ENCODE measurements around the gene HOXC13. TPM values are rescaled to one million over a fixed set of nuclear protein-coding genes. Genes with fewer than 3 reads are reported as not detected.
A peak's percentile ranks its signal among the peaks of the same experiment; 100 is the strongest.

Gene HOXC13
- total RNA-seq, 1 donor from 2014 or later: not detected

- H3K4me1 Mint-ChIP-seq (ENCODE audit: unreplicated experiment): peaks cover 8% of the 10 kb centered on the region
- peak; percentile 52 for DNase-seq (ENCODE audit: extremely low spot score, unreplicated experiment)
- H3K4me3 Mint-ChIP-seq: peak overlapping the region; percentile 11
- peaks cover 5% of the 10 kb centered on the region for H3K36me3 Mint-ChIP-seq
- H3K27ac Mint-ChIP-seq: peak overlapping the region; percentile 61
- peaks cover 97% of the 10 kb centered on the region for H3K27me3 Mint-ChIP-seq
- no peak for TF ChIP-seq CTCF (conservative IDR thresholded peaks at IDR 0.05)
- H3K9me3 Mint-ChIP-seq: no peaks in the 10 kb centered on the region
These were observed 1.5 kb upstream of the HOXC13 start for GRCh38 chr12:53937099-53937498.

DNA sequence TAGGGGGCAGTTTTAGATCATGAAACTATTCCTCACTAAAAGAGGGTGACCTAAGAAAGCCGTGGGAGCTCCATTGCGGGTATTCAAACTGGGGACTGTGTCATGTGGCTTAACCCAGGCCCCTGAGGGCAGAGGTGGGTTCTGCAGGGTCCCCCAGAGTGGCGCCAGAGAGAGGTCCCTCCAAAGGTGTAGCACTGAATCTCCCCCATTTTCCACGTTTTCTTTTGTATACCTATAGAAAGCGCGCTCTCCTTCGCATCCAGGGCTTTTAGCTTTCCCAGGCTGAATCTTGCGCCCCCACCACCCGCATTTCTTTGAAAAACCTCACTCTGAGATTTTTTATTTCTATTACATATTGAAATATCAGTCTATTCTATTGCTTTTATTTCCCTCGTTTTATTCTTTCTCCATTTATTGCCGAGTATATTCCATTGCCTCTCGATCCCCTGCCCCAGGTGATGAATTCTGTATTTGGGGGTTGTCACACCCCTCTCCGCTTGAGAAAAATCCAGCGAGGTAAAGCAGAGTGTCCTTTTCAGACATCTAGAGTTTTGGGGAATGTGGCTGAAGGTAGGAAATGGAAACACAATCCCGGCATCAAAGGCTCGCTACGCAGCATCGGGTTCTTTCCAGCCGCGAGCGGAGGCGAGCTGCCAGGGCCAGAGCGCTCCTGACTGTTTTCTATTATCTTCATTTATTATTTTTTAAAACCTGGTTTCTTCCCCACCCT, 870 bp upstream of the HOXC13 start:
- TF ChIP-seq CTCF (conservative IDR thresholded peaks at IDR 0.05): no peak
- no peak overlapping the region for H3K27ac Mint-ChIP-seq
- peak overlapping the region; percentile 77 for H3K4me3 Mint-ChIP-seq
- H3K4me1 Mint-ChIP-seq (ENCODE audit: unreplicated experiment): peaks cover 8% of the 10 kb centered on the region
- peaks cover 97% of the 10 kb centered on the region for H3K27me3 Mint-ChIP-seq
- no peak for DNase-seq (ENCODE audit: extremely low spot score, unreplicated experiment)
- no peaks in the 10 kb centered on the region for H3K9me3 Mint-ChIP-seq
- peaks cover 5% of the 10 kb centered on the region for H3K36me3 Mint-ChIP-seq

GRCh38 chr12:53939141-53940108, 794 bp downstream of the HOXC13 start:
- H3K27me3 Mint-ChIP-seq: peaks cover 97% of the 10 kb centered on the region

DNA sequence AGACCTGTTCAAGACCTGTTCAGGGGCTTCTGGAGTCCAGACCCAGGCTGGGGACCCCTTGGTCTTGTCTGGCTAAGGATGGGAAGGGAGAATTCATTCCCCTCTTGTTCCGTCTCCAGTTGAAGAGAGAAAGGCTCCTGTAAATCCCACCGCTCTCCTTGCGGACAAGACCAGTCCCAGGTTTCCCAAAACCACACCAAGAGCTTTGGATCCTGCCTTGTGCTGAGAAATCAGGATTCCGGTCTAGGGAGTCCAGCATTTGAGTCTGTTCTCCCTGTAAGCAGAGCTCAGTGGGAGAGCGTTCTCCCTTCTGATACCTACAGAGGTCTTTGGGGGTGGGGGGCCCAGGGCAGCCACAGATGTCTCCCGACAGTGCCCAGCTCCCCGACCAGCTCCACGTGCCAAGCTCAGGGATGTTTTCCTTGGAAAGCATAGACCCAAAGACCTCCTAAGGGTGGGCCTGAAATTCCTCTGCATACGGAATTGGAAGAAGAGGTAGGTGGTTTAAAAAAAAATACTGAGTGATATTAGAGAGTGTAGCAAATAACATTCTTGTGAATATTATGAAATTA, 1.9 kb downstream of the HOXC13 start:
- no peak for TF ChIP-seq CTCF (conservative IDR thresholded peaks at IDR 0.05)
- peak overlapping the region; percentile 35 for H3K4me3 Mint-ChIP-seq
- H3K4me1 Mint-ChIP-seq (ENCODE audit: unreplicated experiment): peaks cover 3% of the 10 kb centered on the region
- H3K9me3 Mint-ChIP-seq: no peaks in the 10 kb centered on the region
- no peak for DNase-seq (ENCODE audit: extremely low spot score, unreplicated experiment)
- peaks cover 5% of the 10 kb centered on the region for H3K36me3 Mint-ChIP-seq
- no peak overlapping the region for H3K27ac Mint-ChIP-seq
- peaks cover 97% of the 10 kb centered on the region for H3K27me3 Mint-ChIP-seq

More at GRCh38 chr12:53939141-53940108, 794 bp downstream of the HOXC13 start:
- H3K4me3 Mint-ChIP-seq: peak overlapping the region; percentile 54
- H3K36me3 Mint-ChIP-seq: peaks cover 5% of the 10 kb centered on the region
- no peak overlapping the region for H3K27ac Mint-ChIP-seq
- TF ChIP-seq CTCF (conservative IDR thresholded peaks at IDR 0.05): no peak
- DNase-seq (ENCODE audit: extremely low spot score, unreplicated experiment): peak; percentile 66
- no peaks in the 10 kb centered on the region for H3K9me3 Mint-ChIP-seq
- H3K4me1 Mint-ChIP-seq (ENCODE audit: unreplicated experiment): peaks cover 8% of the 10 kb centered on the region

DNA sequence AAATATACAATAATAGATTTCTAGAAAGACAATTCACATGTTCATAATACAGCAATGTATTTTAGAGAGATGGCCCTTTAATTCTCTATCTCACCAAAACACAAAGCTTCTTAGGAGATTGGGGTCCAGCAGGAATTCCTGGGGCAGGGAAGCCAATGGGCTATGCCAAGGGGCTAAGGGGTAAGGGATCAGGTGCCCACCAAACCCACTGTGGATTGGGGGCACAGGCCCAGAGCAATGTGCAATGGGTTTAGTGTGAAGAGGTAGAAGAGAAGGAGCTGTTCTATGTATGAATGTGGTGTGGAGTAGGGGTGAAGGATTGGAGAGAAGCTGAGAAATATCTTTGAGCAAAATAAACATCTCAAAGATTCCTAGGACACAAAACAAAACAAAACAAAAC, 2.6 kb downstream of the HOXC13 start:
- peaks cover 97% of the 10 kb centered on the region for H3K27me3 Mint-ChIP-seq
- TF ChIP-seq CTCF (conservative IDR thresholded peaks at IDR 0.05): no peak
- no peak overlapping the region for H3K27ac Mint-ChIP-seq
- peaks cover 5% of the 10 kb centered on the region for H3K36me3 Mint-ChIP-seq
- H3K4me3 Mint-ChIP-seq: no peak overlapping the region
- no peaks in the 10 kb centered on the region for H3K4me1 Mint-ChIP-seq (ENCODE audit: unreplicated experiment)
- no peaks in the 10 kb centered on the region for H3K9me3 Mint-ChIP-seq
- DNase-seq (ENCODE audit: extremely low spot score, unreplicated experiment): no peak
